Thyroid gland (tissue), 4 donors: ENCODE results near the gene STK33.

ENCODE experiments used
- CTCF ChIP-seq, 6 experiments: fragments of 200-600 bp in 3 of 6; fragments of 450-650 bp in 3 of 6; sonication (generic) in 3 of 6; IDR thresholded peaks; one replicate each; pipeline ENCODE4 v1.5.1; 2016 to 2019; ENCODE audit warnings: antibody characterized with exemption in 6 of 6, mild to moderate bottlenecking in 2 of 6, inconsistent platforms in 1 of 6, moderate library complexity in 1 of 6
- POLR2A ChIP-seq, 2 donors: fragments of 450-650 bp; IDR thresholded peaks; one replicate each; pipeline ENCODE4 v1.6.1; 2017; ENCODE audit warnings: antibody characterized with exemption in 2 of 2, mild to moderate bottlenecking in 2 of 2, moderate library complexity in 1 of 2

DNA sequence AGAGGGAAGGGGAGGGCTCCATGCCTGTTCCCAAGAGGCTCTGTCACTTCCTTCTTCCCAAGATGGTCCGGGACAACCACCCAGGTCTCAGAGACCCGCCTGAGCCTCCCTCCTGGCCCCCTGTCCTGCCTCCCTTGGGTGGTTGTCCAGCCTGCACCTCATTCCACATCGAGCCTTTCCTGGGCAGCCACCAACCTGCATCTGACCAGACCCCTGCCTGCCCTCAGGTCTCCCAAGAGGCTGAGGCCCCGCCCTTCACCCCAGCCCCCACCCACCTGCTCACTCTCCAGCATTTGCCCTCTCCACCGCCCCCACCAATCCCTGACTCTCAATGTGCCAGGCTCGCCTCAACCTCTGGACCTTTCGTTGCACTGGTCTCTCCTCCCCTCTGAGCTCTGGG, 232.8 kb downstream of the STK33 start:
- TF ChIP-seq POLR2A (IDR thresholded peaks at IDR 0.05) (no peak), CTCF (IDR thresholded peaks at IDR 0.05) (no peak)
